Ramos (cell line): Measurements from ENCODE around the gene SLC39A5.

Experiments
- in situ Hi-C: fragments of 300-500 bp; cut with MboI; formaldehyde crosslinking; loops from one replicate; pipeline ENCODE4 v1.14.3; 2022; ENCODE audit warnings: low sequenced_read_pairs; ENCODE audit not compliant: unreplicated experiment

SLC39A5 gene

GRCh38 chr12:56229916-56230431 is at the start of gene SLC39A5:
Gene SLC39A5, plus strand, starts transcription at chr12:56230051. Its CDS starts 1,224 bp downstream, at chr12:56231275.
- in situ Hi-C loops, result no loop called here

- in situ Hi-C loops, result loop anchor here (5.0 kb wide), 1 partner anchor 60 kb away; the partner anchor contains the start of gene ESYT1
Observed at GRCh38 chr12:56186957-56187356, 42.9 kb upstream of the SLC39A5 start.

GRCh38 chr12:56188131-56188777 is 41.6 kb upstream of the SLC39A5 start:
- in situ Hi-C loops, result loop anchor here (5.0 kb wide), 1 partner anchor 61 kb away; the partner anchor contains the start of gene ESYT1

GRCh38 chr12:56188778-56189098 is 41.1 kb upstream of the SLC39A5 start:
- in situ Hi-C loops, result loop anchor here (5.0 kb wide), 1 partner anchor 61 kb away; the partner anchor contains the start of gene ESYT1

- in situ Hi-C loops, result loop anchor here (5.0 kb wide), 1 partner anchor 62 kb away; the partner anchor contains the start of gene ESYT1
Observed at GRCh38 chr12:56189099-56189917, 40.5 kb upstream of the SLC39A5 start, which contains the start of gene SMARCC2. Gene SMARCC2, minus strand, starts transcription at chr12:56189483. Its CDS starts 22 bp downstream, at chr12:56189461.

GRCh38 chr12:56189918-56190694 is 39.7 kb upstream of the SLC39A5 start:
- in situ Hi-C loops, result loop anchor here (5.0 to 10.0 kb wide), 2 partner anchors 63 to 275 kb away; partner anchors contain the start of genes ESYT1 and SPRYD4

GRCh38 chr12:56190695-56191155 is 39.1 kb upstream of the SLC39A5 start:
- in situ Hi-C loops, result loop anchor here (10.0 kb wide), 1 partner anchor 274 kb away; the partner anchor contains the start of gene SPRYD4

GRCh38 chr12:56192582-56192981 is 37.3 kb upstream of the SLC39A5 start:
- in situ Hi-C loops, result loop anchor here (10.0 kb wide), 1 partner anchor 272 kb away; the partner anchor contains the start of gene SPRYD4

- in situ Hi-C loops, result loop anchor here (10.0 kb wide), 1 partner anchor 272 kb away; the partner anchor contains the start of gene SPRYD4
Observed at GRCh38 chr12:56193025-56193578, 36.7 kb upstream of the SLC39A5 start.

- in situ Hi-C loops, result loop anchor here (10.0 kb wide), 1 partner anchor 268 kb away; the partner anchor contains the start of gene SPRYD4
Observed at GRCh38 chr12:56196818-56197550, 32.9 kb upstream of the SLC39A5 start.

- in situ Hi-C loops, result loop anchor here (10.0 kb wide), 1 partner anchor 267 kb away; the partner anchor contains the start of gene SPRYD4
Observed at GRCh38 chr12:56197921-56198635, 31.8 kb upstream of the SLC39A5 start.

- in situ Hi-C loops, result loop anchor here (10.0 kb wide), 1 partner anchor 266 kb away; the partner anchor contains the start of gene SPRYD4
Observed at GRCh38 chr12:56198836-56199235, 31.0 kb upstream of the SLC39A5 start.

- in situ Hi-C loops, result no loop called here
Observed at GRCh38 chr12:56202366-56202765, 27.5 kb upstream of the SLC39A5 start.

- in situ Hi-C loops, result no loop called here
Observed at GRCh38 chr12:56202838-56203237, 27.0 kb upstream of the SLC39A5 start.

- in situ Hi-C loops, result no loop called here
Observed at GRCh38 chr12:56204275-56204674, 25.6 kb upstream of the SLC39A5 start.

- in situ Hi-C loops, result no loop called here
Observed at GRCh38 chr12:56205445-56205844, 24.4 kb upstream of the SLC39A5 start.

GRCh38 chr12:56206452-56207166 is 23.2 kb upstream of the SLC39A5 start:
- in situ Hi-C loops, result no loop called here
